Naive B cell (primary cell): ENCODE results near the gene CD19. TPM values are rescaled to one million over a fixed set of nuclear protein-coding genes. Genes with fewer than 3 reads are reported as not detected.
"Not testable (repeated sequence)": the region's sequence is repeated elsewhere in the genome, so short reads cannot be mapped to it uniquely, and the experiment has no call there.

ENCODE experiments used
- ATAC-seq, 2 donors: fragments of 150-1000 bp; cut with Tn5 transposase; 2 replicates each; pipeline ENCODE4 v1.10.0; 2021; ENCODE audit warnings: low read depth in 2 of 2, mild to moderate bottlenecking in 2 of 2, moderate library complexity in 2 of 2
- DNase-seq: peaks from one replicate; pipeline ENCODE4 v3.0.0; 2022
- H3K27ac Mint-ChIP-seq, 6 donors: one replicate each; pipeline ENCODE4 v1.8.0; 2020 to 2022; ENCODE audit warnings: mild to moderate bottlenecking in 6 of 6, mixed read lengths in 6 of 6, moderate library complexity in 5 of 6, inconsistent platforms in 2 of 6
- H3K27me3 Mint-ChIP-seq, 3 donors: one replicate each; pipeline ENCODE4 v1.8.0; 2021 to 2022; ENCODE audit warnings: mixed read lengths in 3 of 3, mild to moderate bottlenecking in 1 of 3
- H3K36me3 Mint-ChIP-seq, 2 donors: one replicate each; pipeline ENCODE4 v1.8.0; 2020 to 2022; ENCODE audit warnings: mixed read lengths in 2 of 2, inconsistent platforms in 1 of 2, mild to moderate bottlenecking in 1 of 2
- H3K4me1 Mint-ChIP-seq, 3 donors: one replicate each; pipeline ENCODE4 v1.8.0; 2020 to 2022; ENCODE audit warnings: mixed read lengths in 3 of 3, inconsistent platforms in 1 of 3, mild to moderate bottlenecking in 1 of 3, moderate library complexity in 1 of 3
- H3K4me3 Mint-ChIP-seq, 8 donors: one replicate each; pipeline ENCODE4 v1.8.0; 2020 to 2022; ENCODE audit warnings: mild to moderate bottlenecking in 8 of 8, mixed read lengths in 8 of 8, moderate library complexity in 8 of 8, inconsistent platforms in 2 of 8
- H3K9me3 Mint-ChIP-seq, 7 donors: one replicate each; pipeline ENCODE4 v1.8.0; 2020 to 2022; ENCODE audit warnings: mixed read lengths in 7 of 7, mild to moderate bottlenecking in 5 of 7, inconsistent platforms in 2 of 7, moderate library complexity in 1 of 7
- polyA plus RNA-seq, 6 donors: library from polyadenylated mRNA; unstranded; fragments of 300-500 nt; fragmentation: Illumina TruSeq; gene quantifications; one replicate each; pipeline ENCODE4 v1.2.3, GENCODE V29; 2021; ENCODE audit warnings: low read depth in 6 of 6

The CD19 gene
- 100 to 1,000 TPM; 280 to 597 (median 354) TPM for polyA plus RNA-seq

GRCh38 chr16:28931801-28932225 is at the start of gene CD19:
Gene CD19 (plus strand): TSS chr16:28931971. CDS start chr16:28932001, 30 bp downstream.
- ATAC-seq = peak; percentile 45 to 51
- DNase-seq = peak; percentile 63
- Mint-ChIP-seq H3K27me3 (no peaks in the 10 kb centered on the region), H3K4me1 (peaks cover 59 to 86% (median 72%) of the 10 kb centered on the region in 3 donors), H3K4me3 (peak within 1 kb of the TSS; percentile 87 to 99 (median 97)), H3K27ac (peak within 1 kb of the TSS; percentile 92 to 99 (median 96)), H3K9me3 (no peaks in the 10 kb centered on the region), H3K36me3 (peaks cover 17 to 29% of the 10 kb centered on the region in 2 donors)

GRCh38 chr16:28882551-28883160 is 49.1 kb upstream of the CD19 start:
- no peak overlapping the region for H3K4me3 Mint-ChIP-seq
- H3K27me3 Mint-ChIP-seq = peaks cover 5 to 10% (median 9%) of the 10 kb centered on the region in 3 donors
- DNase-seq (no peak), ATAC-seq (no peak)
- H3K9me3 Mint-ChIP-seq = no peaks in the 10 kb centered on the region
- H3K27ac Mint-ChIP-seq = no peak overlapping the region
- H3K4me1 Mint-ChIP-seq = peaks cover 15 to 26% (median 24%) of the 10 kb centered on the region in 3 donors
- no peaks in the 10 kb centered on the region for H3K36me3 Mint-ChIP-seq

GRCh38 chr16:28883221-28883996 is 48.4 kb upstream of the CD19 start:
- H3K27me3 Mint-ChIP-seq = peaks cover 5 to 10% (median 9%) of the 10 kb centered on the region in 3 donors
- no peak for DNase-seq
- ATAC-seq = no peak
- no peaks in the 10 kb centered on the region for H3K9me3 Mint-ChIP-seq
- H3K36me3 Mint-ChIP-seq = no peaks in the 10 kb centered on the region
- H3K4me3 Mint-ChIP-seq = peak overlapping the region in 1 of 8 donors; percentile 80
- peaks cover 15 to 23% (median 20%) of the 10 kb centered on the region in 3 donors for H3K4me1 Mint-ChIP-seq
- peak overlapping the region in 1 of 6 donors; percentile 19 for H3K27ac Mint-ChIP-seq

- peak overlapping the region in 2 of 6 donors; percentile 13 to 19 for H3K27ac Mint-ChIP-seq
- H3K4me1 Mint-ChIP-seq = peaks cover 11 to 20% (median 17%) of the 10 kb centered on the region in 3 donors
- ATAC-seq (no peak), DNase-seq (no peak)
- H3K9me3 Mint-ChIP-seq = no peaks in the 10 kb centered on the region
- H3K4me3 Mint-ChIP-seq = no peak overlapping the region
- peaks cover 5 to 10% (median 9%) of the 10 kb centered on the region in 3 donors for H3K27me3 Mint-ChIP-seq
- H3K36me3 Mint-ChIP-seq = no peaks in the 10 kb centered on the region
Observed at GRCh38 chr16:28884045-28884444, 47.7 kb upstream of the CD19 start.

GRCh38 chr16:28886945-28887344 is 44.8 kb upstream of the CD19 start:
- DNase-seq (no peak), ATAC-seq (no peak)
- Mint-ChIP-seq H3K4me1 (peaks cover 0 to 6% (median 5%) of the 10 kb centered on the region in 3 donors), H3K4me3 (no peak overlapping the region), H3K36me3 (no peaks in the 10 kb centered on the region), H3K9me3 (no peaks in the 10 kb centered on the region), H3K27ac (peak overlapping the region in 1 of 6 donors; percentile 61), H3K27me3 (no peaks in the 10 kb centered on the region)

- H3K36me3 Mint-ChIP-seq, DNase-seq, ATAC-seq, H3K27ac Mint-ChIP-seq, H3K4me1 Mint-ChIP-seq, H3K27me3 Mint-ChIP-seq, H3K9me3 Mint-ChIP-seq: not testable (repeated sequence)
- H3K4me3 Mint-ChIP-seq = peak overlapping the region in 1 of 8 donors; percentile 33
Observed at GRCh38 chr16:28890355-28890754, 41.4 kb upstream of the CD19 start.

- H3K4me3 Mint-ChIP-seq = no peak overlapping the region
- no peaks in the 10 kb centered on the region for H3K9me3 Mint-ChIP-seq
- no peaks in the 10 kb centered on the region for H3K27me3 Mint-ChIP-seq
- H3K27ac Mint-ChIP-seq = no peak overlapping the region
- no peaks in the 10 kb centered on the region for H3K36me3 Mint-ChIP-seq
- DNase-seq = no peak
- peaks cover 0 to 5% (median 3%) of the 10 kb centered on the region in 3 donors for H3K4me1 Mint-ChIP-seq
- ATAC-seq = no peak
Observed at GRCh38 chr16:28891964-28892890, 39.5 kb upstream of the CD19 start.

GRCh38 chr16:28893291-28893690 is 38.5 kb upstream of the CD19 start:
- no peaks in the 10 kb centered on the region for H3K9me3 Mint-ChIP-seq
- no peaks in the 10 kb centered on the region for H3K36me3 Mint-ChIP-seq
- no peak for DNase-seq
- ATAC-seq = no peak
- H3K4me3 Mint-ChIP-seq = no peak overlapping the region
- H3K4me1 Mint-ChIP-seq = peaks cover 0 to 5% (median 3%) of the 10 kb centered on the region in 3 donors
- H3K27ac Mint-ChIP-seq = no peak overlapping the region
- H3K27me3 Mint-ChIP-seq = no peaks in the 10 kb centered on the region

GRCh38 chr16:28895609-28896008 is 36.2 kb upstream of the CD19 start:
- ATAC-seq = no peak
- H3K4me1 Mint-ChIP-seq = peaks cover 0 to 5% (median 2%) of the 10 kb centered on the region in 3 donors
- no peak overlapping the region for H3K27ac Mint-ChIP-seq

GRCh38 chr16:28897826-28898225 is 33.9 kb upstream of the CD19 start:
- Mint-ChIP-seq H3K9me3 (no peaks in the 10 kb centered on the region), H3K27ac (no peak overlapping the region)

More at GRCh38 chr16:28895609-28896008, 36.2 kb upstream of the CD19 start:
- H3K4me3 Mint-ChIP-seq = no peak overlapping the region
- no peak for DNase-seq
- no peaks in the 10 kb centered on the region for H3K9me3 Mint-ChIP-seq
- H3K36me3 Mint-ChIP-seq = no peaks in the 10 kb centered on the region
- H3K27me3 Mint-ChIP-seq = no peaks in the 10 kb centered on the region

GRCh38 chr16:28898266-28898665 is 33.5 kb upstream of the CD19 start:
- Mint-ChIP-seq H3K27ac (no peak overlapping the region), H3K9me3 (no peaks in the 10 kb centered on the region), H3K4me3 (no peak overlapping the region), H3K4me1 (peaks cover 10 to 14% (median 12%) of the 10 kb centered on the region in 3 donors), H3K27me3 (no peaks in the 10 kb centered on the region), H3K36me3 (no peaks in the 10 kb centered on the region)
- DNase-seq (no peak), ATAC-seq (no peak)

More at GRCh38 chr16:28897826-28898225, 33.9 kb upstream of the CD19 start:
- H3K4me1 Mint-ChIP-seq = peaks cover 5 to 9% (median 8%) of the 10 kb centered on the region in 3 donors
- no peak for DNase-seq
- no peaks in the 10 kb centered on the region for H3K36me3 Mint-ChIP-seq
- no peak overlapping the region for H3K4me3 Mint-ChIP-seq
- no peak for ATAC-seq
- H3K27me3 Mint-ChIP-seq = no peaks in the 10 kb centered on the region

GRCh38 chr16:28898942-28899341 is 32.8 kb upstream of the CD19 start:
- H3K4me3 Mint-ChIP-seq = no peak overlapping the region
- DNase-seq (no peak), ATAC-seq (no peak)
- H3K4me1 Mint-ChIP-seq = peaks cover 13 to 19% (median 19%) of the 10 kb centered on the region in 3 donors
- H3K36me3 Mint-ChIP-seq = no peaks in the 10 kb centered on the region
- H3K27ac Mint-ChIP-seq = peak overlapping the region in 2 of 6 donors; percentile 14 to 65
- no peaks in the 10 kb centered on the region for H3K9me3 Mint-ChIP-seq
- H3K27me3 Mint-ChIP-seq = no peaks in the 10 kb centered on the region
